ENCODE data around the gene GLCCI1.

DNA sequence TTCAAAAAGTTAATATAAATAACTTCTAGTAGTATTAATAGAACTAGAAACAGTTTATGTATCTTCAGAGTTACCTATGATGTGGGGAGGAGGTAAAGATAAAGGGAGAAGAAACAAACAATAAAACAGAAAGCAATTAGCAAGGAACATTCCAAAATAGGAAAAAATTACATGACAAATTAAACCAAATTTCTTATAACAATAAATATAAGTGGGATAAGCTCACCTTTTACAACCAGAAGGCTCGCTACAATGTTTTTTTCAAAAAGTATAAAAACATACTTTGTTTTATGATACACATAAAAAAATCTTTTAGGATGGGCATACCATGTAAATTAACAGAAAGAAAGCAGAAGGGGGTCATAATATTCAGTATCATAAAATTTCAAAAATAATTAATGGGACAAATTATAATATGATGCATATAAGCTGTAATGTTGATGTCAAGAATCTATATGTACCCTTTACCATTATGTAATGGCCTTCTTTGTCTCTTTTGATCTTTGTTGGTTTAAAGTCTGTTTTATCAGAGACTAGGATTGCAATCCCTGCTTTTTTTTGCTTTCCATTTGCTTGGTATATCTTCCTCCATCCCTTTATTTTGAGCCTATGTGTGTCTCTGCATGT lies 31.8 kb downstream of the GLCCI1 start:
- TF ChIP-seq, protein P1, sequence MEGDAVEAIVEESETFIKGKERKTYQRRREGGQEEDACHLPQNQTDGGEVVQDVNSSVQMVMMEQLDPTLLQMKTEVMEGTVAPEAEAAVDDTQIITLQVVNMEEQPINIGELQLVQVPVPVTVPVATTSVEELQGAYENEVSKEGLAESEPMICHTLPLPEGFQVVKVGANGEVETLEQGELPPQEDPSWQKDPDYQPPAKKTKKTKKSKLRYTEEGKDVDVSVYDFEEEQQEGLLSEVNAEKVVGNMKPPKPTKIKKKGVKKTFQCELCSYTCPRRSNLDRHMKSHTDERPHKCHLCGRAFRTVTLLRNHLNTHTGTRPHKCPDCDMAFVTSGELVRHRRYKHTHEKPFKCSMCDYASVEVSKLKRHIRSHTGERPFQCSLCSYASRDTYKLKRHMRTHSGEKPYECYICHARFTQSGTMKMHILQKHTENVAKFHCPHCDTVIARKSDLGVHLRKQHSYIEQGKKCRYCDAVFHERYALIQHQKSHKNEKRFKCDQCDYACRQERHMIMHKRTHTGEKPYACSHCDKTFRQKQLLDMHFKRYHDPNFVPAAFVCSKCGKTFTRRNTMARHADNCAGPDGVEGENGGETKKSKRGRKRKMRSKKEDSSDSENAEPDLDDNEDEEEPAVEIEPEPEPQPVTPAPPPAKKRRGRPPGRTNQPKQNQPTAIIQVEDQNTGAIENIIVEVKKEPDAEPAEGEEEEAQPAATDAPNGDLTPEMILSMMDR (IDR thresholded peaks at IDR 0.05): no peak
- TF ChIP-seq EHMT2 (IDR thresholded peaks at IDR 0.05; ENCODE audit: low read depth) (no peak), HEYL (CRISPR knock-in tag; IDR thresholded peaks at IDR 0.05) (no peak)
- TF ChIP-seq, protein P2, sequence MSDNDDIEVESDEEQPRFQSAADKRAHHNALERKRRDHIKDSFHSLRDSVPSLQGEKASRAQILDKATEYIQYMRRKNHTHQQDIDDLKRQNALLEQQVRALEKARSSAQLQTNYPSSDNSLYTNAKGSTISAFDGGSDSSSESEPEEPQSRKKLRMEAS (IDR thresholded peaks at IDR 0.05): no peak
- TF ChIP-seq, protein P3, sequence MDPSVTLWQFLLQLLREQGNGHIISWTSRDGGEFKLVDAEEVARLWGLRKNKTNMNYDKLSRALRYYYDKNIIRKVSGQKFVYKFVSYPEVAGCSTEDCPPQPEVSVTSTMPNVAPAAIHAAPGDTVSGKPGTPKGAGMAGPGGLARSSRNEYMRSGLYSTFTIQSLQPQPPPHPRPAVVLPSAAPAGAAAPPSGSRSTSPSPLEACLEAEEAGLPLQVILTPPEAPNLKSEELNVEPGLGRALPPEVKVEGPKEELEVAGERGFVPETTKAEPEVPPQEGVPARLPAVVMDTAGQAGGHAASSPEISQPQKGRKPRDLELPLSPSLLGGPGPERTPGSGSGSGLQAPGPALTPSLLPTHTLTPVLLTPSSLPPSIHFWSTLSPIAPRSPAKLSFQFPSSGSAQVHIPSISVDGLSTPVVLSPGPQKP (IDR thresholded peaks at IDR 0.05; ENCODE audit: low read depth, low read length): no peak
